Testis (tissue), 3 donors: ENCODE data around the gene PGRMC2. TPM values are rescaled to one million over a fixed set of nuclear protein-coding genes. Genes with fewer than 3 reads are reported as not detected.

Source experiments
- DNase-seq: peaks from one replicate; pipeline ENCODE4 v3.0.0-alpha.2; 2019
- H3K27ac ChIP-seq, 2 donors: fragments of 200-600 bp; sonication (generic); one replicate each; pipeline ENCODE4 v1.5.1; 2019
- H3K27me3 ChIP-seq: fragments of 200-600 bp; sonication (generic); one replicate; pipeline ENCODE4 v1.5.1; 2019
- H3K36me3 ChIP-seq: fragments of 200-600 bp; sonication (generic); one replicate; pipeline ENCODE4 v1.5.1; 2017; ENCODE audit warnings: low read depth; ENCODE audit errors: missing control alignments
- H3K4me1 ChIP-seq: fragments of 200-600 bp; sonication (generic); one replicate; pipeline ENCODE4 v1.5.1; 2019
- H3K4me3 ChIP-seq, 2 donors: fragments of 200-600 bp; sonication (generic); one replicate each; pipeline ENCODE4 v1.5.1; 2017 to 2019
- H3K9me3 ChIP-seq: fragments of 200-600 bp; sonication (generic); one replicate; pipeline ENCODE4 v1.5.1; 2017
- POLR2A ChIP-seq: fragments of 450-650 bp; IDR thresholded peaks from one replicate; pipeline ENCODE4 v1.6.1; 2017; ENCODE audit warnings: antibody characterized with exemption, mild to moderate bottlenecking, moderate library complexity
- WGBS, 2 donors: methylation state at CpG; one replicate each; pipeline ENCODE4 v1.1.5; 2018; 5-methylcytosine and 5-hydroxymethylcytosine counted together
- intact Hi-C: fragments of 100-400 bp; cut with DNase I; formaldehyde crosslinking; loops from one replicate; pipeline ENCODE4 v1.15.1; 2023; ENCODE audit warnings: low total_unique reads
- polyA plus RNA-seq: library from polyadenylated mRNA; stranded (reverse); fragments of 350-450 nt; fragmentation: Illumina TruSeq; extraction: RNeasy Lipid Tissue Mini Kit (QIAGEN cat#74804); gene quantifications from one replicate; pipeline ENCODE4 v1.2.3, GENCODE V29; 2014; ENCODE audit warnings: low read depth, low replicate concordance; ENCODE audit not compliant: insufficient read depth
- total RNA-seq, 2 donors: library from RNA; depleted of rRNA; stranded (reverse); fragments of >200 nt; gene quantifications; one replicate each; pipeline ENCODE4 v1.2.3, GENCODE V29; 2016
- TF ChIP-seq, protein P1 (sequence below), 3 experiments: fragments of 450-650 bp in 2 of 3; fragments of 200-600 bp in 1 of 3; sonication (generic) in 1 of 3; IDR thresholded peaks; one replicate each; pipeline ENCODE4 v1.5.1; 2016 to 2019; ENCODE audit warnings: antibody characterized with exemption in 3 of 3, mild to moderate bottlenecking in 2 of 3, moderate library complexity in 1 of 3

PGRMC2 gene
- total and polyA plus RNA-seq, 3 donors from 2014 or later = 32.3 to 85.3 (median 41.2) TPM

DNA sequence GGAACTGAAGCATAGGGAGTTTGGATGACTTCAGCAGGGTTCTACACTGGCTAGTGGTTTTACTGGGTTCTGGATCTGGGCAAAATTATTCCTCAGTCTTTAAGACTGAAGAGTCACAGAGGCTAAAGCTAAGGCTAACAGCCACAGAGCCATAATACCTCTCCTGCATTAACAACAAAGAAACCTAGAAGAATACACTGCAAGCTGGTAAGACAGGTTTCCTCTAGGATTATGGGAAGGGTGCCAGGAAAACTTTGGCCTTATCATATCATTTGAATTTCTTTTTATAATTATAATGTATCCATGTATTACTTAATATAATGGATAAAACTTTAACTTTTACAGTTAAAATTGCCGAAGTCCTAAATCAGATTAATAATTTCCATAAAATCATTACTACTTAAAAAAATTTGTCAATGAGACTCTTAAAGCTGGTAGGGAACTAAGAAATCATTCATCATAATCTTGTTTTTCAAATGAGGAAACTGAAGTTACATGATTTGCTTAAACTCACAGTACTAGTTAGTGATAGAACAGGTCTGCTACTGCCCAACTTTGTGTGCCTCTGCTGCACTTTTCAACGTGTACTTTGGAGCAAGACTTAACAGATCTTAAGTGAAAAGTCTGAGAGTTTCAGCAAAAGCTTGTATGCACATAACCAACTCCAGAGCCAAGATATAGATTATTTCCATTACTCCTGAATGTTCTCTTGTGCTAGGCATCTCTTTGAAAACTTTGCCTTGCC is 24.2 kb upstream of the PGRMC2 start:
- intact Hi-C loops = no loop called here
- H3K4me1 ChIP-seq = no peaks in the 10 kb centered on the region
- no peaks in the 10 kb centered on the region for H3K27me3 ChIP-seq
- H3K27ac ChIP-seq = no peak overlapping the region
- no peak for DNase-seq
- 58 to 63% methylated on average over 2 of the region's 2 CpGs for WGBS, 2 donors
- no peaks in the 10 kb centered on the region for H3K36me3 ChIP-seq
- H3K4me3 ChIP-seq = no peak overlapping the region
- no peaks in the 10 kb centered on the region for H3K9me3 ChIP-seq
- TF ChIP-seq, protein P1, sequence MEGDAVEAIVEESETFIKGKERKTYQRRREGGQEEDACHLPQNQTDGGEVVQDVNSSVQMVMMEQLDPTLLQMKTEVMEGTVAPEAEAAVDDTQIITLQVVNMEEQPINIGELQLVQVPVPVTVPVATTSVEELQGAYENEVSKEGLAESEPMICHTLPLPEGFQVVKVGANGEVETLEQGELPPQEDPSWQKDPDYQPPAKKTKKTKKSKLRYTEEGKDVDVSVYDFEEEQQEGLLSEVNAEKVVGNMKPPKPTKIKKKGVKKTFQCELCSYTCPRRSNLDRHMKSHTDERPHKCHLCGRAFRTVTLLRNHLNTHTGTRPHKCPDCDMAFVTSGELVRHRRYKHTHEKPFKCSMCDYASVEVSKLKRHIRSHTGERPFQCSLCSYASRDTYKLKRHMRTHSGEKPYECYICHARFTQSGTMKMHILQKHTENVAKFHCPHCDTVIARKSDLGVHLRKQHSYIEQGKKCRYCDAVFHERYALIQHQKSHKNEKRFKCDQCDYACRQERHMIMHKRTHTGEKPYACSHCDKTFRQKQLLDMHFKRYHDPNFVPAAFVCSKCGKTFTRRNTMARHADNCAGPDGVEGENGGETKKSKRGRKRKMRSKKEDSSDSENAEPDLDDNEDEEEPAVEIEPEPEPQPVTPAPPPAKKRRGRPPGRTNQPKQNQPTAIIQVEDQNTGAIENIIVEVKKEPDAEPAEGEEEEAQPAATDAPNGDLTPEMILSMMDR (IDR thresholded peaks at IDR 0.05) = no peak
- TF ChIP-seq POLR2A = no peak

DNA sequence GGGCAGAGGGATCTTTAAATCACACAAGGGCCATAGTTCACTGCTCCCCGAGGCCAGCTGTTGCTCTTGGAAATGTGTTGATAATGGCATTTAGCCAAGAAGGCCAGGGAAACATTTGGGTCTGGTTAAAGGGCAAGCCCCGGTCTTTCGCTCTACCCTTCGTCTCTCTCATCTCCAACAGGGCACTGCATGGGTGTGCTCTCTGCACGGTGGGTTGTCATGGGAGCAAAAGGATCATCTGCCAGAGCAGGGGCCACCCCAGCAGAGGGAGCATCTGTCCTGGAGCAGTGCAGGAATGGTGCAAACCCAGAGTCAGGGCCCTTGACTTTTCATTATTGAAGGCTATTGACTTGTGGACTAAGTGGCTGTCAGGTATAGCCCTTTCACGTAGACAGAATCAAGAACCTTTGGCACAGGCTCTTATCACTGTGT is 22.7 kb upstream of the PGRMC2 start:
- no peaks in the 10 kb centered on the region for H3K9me3 ChIP-seq
- no peaks in the 10 kb centered on the region for H3K27me3 ChIP-seq
- intact Hi-C loops = no loop called here
- H3K36me3 ChIP-seq = no peaks in the 10 kb centered on the region
- TF ChIP-seq, protein P1 (IDR thresholded peaks at IDR 0.05) = no peak
- no peak for TF ChIP-seq POLR2A
- no peak for DNase-seq
- WGBS, 2 donors = 48 to 66% methylated on average over 5 to 6 of the region's 6 CpGs
- H3K4me1 ChIP-seq = no peaks in the 10 kb centered on the region
- H3K27ac ChIP-seq = no peak overlapping the region
- H3K4me3 ChIP-seq = no peak overlapping the region

DNA sequence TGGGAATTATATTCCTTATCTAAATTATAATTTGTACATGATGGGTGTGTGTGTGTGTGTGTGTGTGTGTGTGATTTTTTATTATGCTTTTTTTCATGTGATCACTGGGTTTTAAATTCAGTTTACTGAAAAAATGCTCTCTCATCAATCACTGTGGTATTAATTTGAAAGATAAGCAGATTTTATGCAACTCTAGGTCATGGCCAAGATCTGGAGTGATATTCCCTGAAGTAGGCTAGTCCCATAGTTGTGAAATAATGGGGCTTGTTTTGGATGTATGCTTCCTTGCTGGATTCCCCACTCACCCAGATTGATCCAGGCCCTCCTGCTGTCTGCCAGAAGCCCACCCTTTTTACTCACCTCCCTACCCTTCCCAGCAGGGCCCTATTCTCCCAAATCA is 22.0 kb upstream of the PGRMC2 start:
- Histone ChIP-seq H3K4me1 (no peaks in the 10 kb centered on the region), H3K27ac (no peak overlapping the region), H3K9me3 (no peaks in the 10 kb centered on the region), H3K36me3 (no peaks in the 10 kb centered on the region), H3K4me3 (no peak overlapping the region), H3K27me3 (no peaks in the 10 kb centered on the region)
- no peak for DNase-seq
- no peak for TF ChIP-seq POLR2A
- TF ChIP-seq, protein P1 (IDR thresholded peaks at IDR 0.05) = no peak
- intact Hi-C loops = no loop called here

DNA sequence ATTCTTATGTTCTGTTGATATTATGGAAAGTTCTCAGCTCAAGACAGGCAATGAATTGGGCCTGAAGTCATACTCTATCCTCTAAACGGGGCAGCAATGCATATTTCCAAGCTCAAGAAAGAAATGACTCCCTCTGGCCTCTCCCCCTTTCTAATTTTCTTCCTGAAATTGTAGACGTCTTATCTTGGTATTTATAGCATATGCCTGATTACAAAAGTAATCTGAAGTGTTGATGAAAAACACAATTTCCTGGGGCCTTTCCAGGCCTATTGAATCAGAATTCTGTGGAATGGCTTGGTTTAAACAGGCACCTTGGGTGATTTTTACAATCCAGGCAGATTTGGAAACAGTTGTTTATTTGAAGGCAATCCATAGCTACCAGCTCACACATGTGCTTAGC is 21.4 kb upstream of the PGRMC2 start:
- Histone ChIP-seq H3K9me3 (no peaks in the 10 kb centered on the region), H3K27ac (no peak overlapping the region), H3K4me3 (no peak overlapping the region), H3K36me3 (no peaks in the 10 kb centered on the region), H3K27me3 (no peaks in the 10 kb centered on the region), H3K4me1 (no peaks in the 10 kb centered on the region)
- intact Hi-C loops = no loop called here
- WGBS, 2 donors = 44 to 53% methylated on average over 2 of the region's 2 CpGs
- DNase-seq = no peak
- TF ChIP-seq POLR2A = no peak
- TF ChIP-seq, protein P1 (IDR thresholded peaks at IDR 0.05) = no peak

DNA sequence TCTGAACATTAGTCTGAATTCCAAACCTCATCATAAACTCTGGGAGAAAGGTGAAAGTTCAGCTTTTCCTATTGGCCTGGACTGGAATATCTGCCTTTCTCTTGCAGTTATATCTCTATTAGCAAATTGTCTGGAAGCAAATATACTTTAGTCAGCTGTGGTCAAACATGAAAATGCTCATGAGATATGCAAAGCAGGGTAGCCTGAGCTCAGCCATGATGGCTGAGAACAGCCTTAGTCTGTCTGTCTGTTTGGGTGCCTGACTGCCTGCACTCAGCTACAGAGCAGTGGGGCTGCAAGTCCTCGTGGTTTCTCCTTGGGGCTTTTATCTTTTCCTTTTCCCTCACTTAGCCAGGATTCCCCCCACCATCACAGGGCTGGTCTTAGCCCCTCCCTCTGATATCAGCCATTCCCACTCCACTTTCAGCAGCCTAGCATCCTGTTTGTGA is 19.5 kb upstream of the PGRMC2 start:
- Histone ChIP-seq H3K4me1 (no peaks in the 10 kb centered on the region), H3K27ac (no peak overlapping the region), H3K9me3 (no peaks in the 10 kb centered on the region), H3K27me3 (no peaks in the 10 kb centered on the region), H3K36me3 (no peaks in the 10 kb centered on the region), H3K4me3 (no peak overlapping the region)
- TF ChIP-seq, protein P1 (IDR thresholded peaks at IDR 0.05) = no peak
- intact Hi-C loops = no loop called here
- DNase-seq = no peak
- WGBS, 2 donors = 60 to 80% methylated on average over 1 of the region's 1 CpG
